K562 (cell line): ENCODE measurements around the gene WDR45. TPM values are rescaled to one million over a fixed set of nuclear protein-coding genes. Genes with fewer than 3 reads are reported as not detected.

Source experiments
- ELF1 ChIP-seq: fragments of 200-800 bp; sonication (Bioruptor generic); IDR thresholded peaks from 2 replicates; pipeline ENCODE4 v1.6.1; 2016; ENCODE audit warnings: missing genetic modification characterization, missing compliant biosample characterization
- ELK3 ChIP-seq: fragments of 450-650 bp; formaldehyde crosslinking; IDR thresholded peaks from 2 replicates; pipeline ENCODE4 v1.4.0; 2020; ENCODE audit warnings: mild to moderate bottlenecking
- EP400 ChIP-seq: fragments of 450-650 bp; IDR thresholded peaks from 2 replicates; pipeline ENCODE4 v1.6.1; 2017; ENCODE audit warnings: antibody characterized with exemption, mild to moderate bottlenecking, moderate library complexity
- HCFC1 ChIP-seq: IDR thresholded peaks from 2 replicates; pipeline ENCODE4 v1.6.1; 2012; ENCODE audit warnings: low read depth, low read length, improper control_type of control experiment
- HINFP ChIP-seq: fragments of 450-650 bp; conservative IDR thresholded peaks from 2 replicates; pipeline ENCODE4 v1.6.1; 2016; ENCODE audit warnings: missing genetic modification characterization, low read depth, mild to moderate bottlenecking, control low read depth, missing compliant biosample characterization
- HLTF ChIP-seq: fragments of 450-650 bp; IDR thresholded peaks from 2 replicates; pipeline ENCODE4 v1.6.1; 2016
- HMG20B ChIP-seq: fragments of 250-450 bp; sonication (Bioruptor Pico); IDR thresholded peaks from 2 replicates; pipeline ENCODE4 v1.5.0; 2021; ENCODE audit warnings: mild to moderate bottlenecking
- HNRNPUL1 ChIP-seq: fragments of 200-400 bp; formaldehyde crosslinking; IDR thresholded peaks from 2 replicates; pipeline ENCODE4 v1.6.1; 2017; ENCODE audit warnings: low read length
- HSF4 ChIP-seq: fragments of 250-450 bp; sonication (Bioruptor Pico); IDR thresholded peaks from 2 replicates; pipeline ENCODE4 v2.1.2; 2022; ENCODE audit warnings: mild to moderate bottlenecking, moderate library complexity, borderline replicate concordance
- IRF2 ChIP-seq: sonication (generic); formaldehyde crosslinking; IDR thresholded peaks from 2 replicates; pipeline ENCODE4 v1.8.1; 2022; ENCODE audit warnings: mild to moderate bottlenecking, missing genetic modification reagents
- MAX ChIP-seq: sonication (generic); formaldehyde crosslinking; IDR thresholded peaks from 2 replicates; pipeline ENCODE4 v1.9.0; 2022; ENCODE audit warnings: mild to moderate bottlenecking, missing genetic modification reagents
- MEIS2 ChIP-seq: fragments of 450-650 bp; IDR thresholded peaks from 2 replicates; pipeline ENCODE4 v1.6.1; 2014; ENCODE audit warnings: mild to moderate bottlenecking; ENCODE audit not compliant: partially characterized antibody
- NELFE ChIP-seq: IDR thresholded peaks from 2 replicates; pipeline ENCODE4 v1.6.1; 2011; ENCODE audit warnings: mild to moderate bottlenecking; ENCODE audit not compliant: insufficient read depth, insufficient read length
- NFYB ChIP-seq: IDR thresholded peaks from 2 replicates; pipeline ENCODE4 v1.6.1; 2011; ENCODE audit warnings: mild to moderate bottlenecking, moderate library complexity; ENCODE audit not compliant: insufficient read length; ENCODE audit errors: extremely low read depth
- PHB2 ChIP-seq: fragments of 450-650 bp; IDR thresholded peaks from 2 replicates; pipeline ENCODE4 v1.6.1; 2017; ENCODE audit warnings: low read depth
- PKNOX1 ChIP-seq: fragments of 450-650 bp; IDR thresholded peaks from 2 replicates; pipeline ENCODE4 v1.6.1; 2016
- POLR2AphosphoS5 ChIP-seq: IDR thresholded peaks from 2 replicates; pipeline ENCODE4 v1.6.1; 2011; ENCODE audit warnings: mild to moderate bottlenecking, low read depth, low read length, moderate library complexity; ENCODE audit not compliant: control insufficient read depth, insufficient read depth
- THRB ChIP-seq: fragments of 450-650 bp; formaldehyde crosslinking; conservative IDR thresholded peaks from 2 replicates; pipeline ENCODE4 v1.4.0; 2022; ENCODE audit warnings: mild to moderate bottlenecking, missing genetic modification characterization
- U2AF2 ChIP-seq: fragments of 200-400 bp; formaldehyde crosslinking; optimal IDR thresholded peaks from 2 replicates; pipeline ENCODE3; 2017; ENCODE audit warnings: low read depth, mild to moderate bottlenecking, low read length
- USF1 ChIP-seq: sonication (generic); formaldehyde crosslinking; IDR thresholded peaks from 2 replicates; pipeline ENCODE4 v1.9.0; 2022; ENCODE audit warnings: mild to moderate bottlenecking, missing genetic modification reagents
- ZBTB26 ChIP-seq: fragments of 450-650 bp; formaldehyde crosslinking; IDR thresholded peaks from 2 replicates; pipeline ENCODE4 v1.4.0; 2022; ENCODE audit warnings: missing genetic modification characterization
- polyA plus RNA-seq, 8 experiments: library from polyadenylated mRNA; depleted of rRNA in 4 of 8; stranded (reverse) in 5 of 8; unstranded in 3 of 8; fragments of >200 nt; fragmentation: Nextera tagmentation in 2 of 8; fragmentation: Illumina TruSeq in 1 of 8; extraction: Ambion mirVana in 2 of 8; extraction: Trizol in 1 of 8; gene quantifications; 2 replicates each; pipeline versions ENCODE4 v1.2.1 to v1.2.3, GENCODE V29; 2011 to 2014; ENCODE audit warnings: inconsistent platforms in 1 of 8, missing spikeins in 1 of 8
- total RNA-seq, 7 experiments: library from RNA; depleted of rRNA in 6 of 7; stranded (reverse); fragments of >200 nt in 6 of 7; fragmentation: Illumina TruSeq in 2 of 7; extraction: Trizol in 2 of 7; gene quantifications; 2 replicates each; pipeline versions ENCODE4 v1.2.1 to v1.2.3, GENCODE V29; 2011 to 2021; ENCODE audit warnings: low replicate concordance in 1 of 7

Gene WDR45
- total and polyA plus RNA-seq, 9 of the 15 experiments (the other 6 are each of a cell fraction or from before 2014, with no cell fraction given) = 19.4 to 136 (median 59.7) TPM

- TF ChIP-seq HINFP (tag) (no peak), MEIS2 (no peak), HLTF (no peak), ZBTB26 (CRISPR knock-in tag) (no peak), NFYB (no peak), PKNOX1 (peak; percentile 6; the same call in 1 of the 2 replicates), USF1 (no peak), ELK3 (no peak), PHB2 (no peak), THRB (CRISPR knock-in tag) (no peak), HNRNPUL1 (no peak), HCFC1 (0 out of 2 replicates have a peak, but pooled peaks have one; percentile 6), HMG20B (no peak), U2AF2 (no peak), EP400 (peak; percentile 56; the same call in 1 of the 2 replicates), NELFE (no peak), IRF2 (CRISPR knock-in tag) (no peak), MAX (no peak), HSF4 (CRISPR knock-in tag) (no peak), POLR2AphosphoS5 (no peak), ELF1 (tag) (peak; percentile 53; the same call in 1 of the 2 replicates)
These were observed 39.9 kb downstream of the WDR45 start (continued) for GRCh38 chrX:49039598-49040375.
